GM12801 (cell line): ENCODE measurements around the gene MED27.

Experiments
- TF ChIP-seq, protein P1 (sequence below): IDR thresholded peaks from one replicate; pipeline ENCODE4 v1.5.1; 2011; ENCODE audit warnings: control low read depth; ENCODE audit not compliant: insufficient read length; ENCODE audit errors: extremely low read depth

Gene MED27

DNA sequence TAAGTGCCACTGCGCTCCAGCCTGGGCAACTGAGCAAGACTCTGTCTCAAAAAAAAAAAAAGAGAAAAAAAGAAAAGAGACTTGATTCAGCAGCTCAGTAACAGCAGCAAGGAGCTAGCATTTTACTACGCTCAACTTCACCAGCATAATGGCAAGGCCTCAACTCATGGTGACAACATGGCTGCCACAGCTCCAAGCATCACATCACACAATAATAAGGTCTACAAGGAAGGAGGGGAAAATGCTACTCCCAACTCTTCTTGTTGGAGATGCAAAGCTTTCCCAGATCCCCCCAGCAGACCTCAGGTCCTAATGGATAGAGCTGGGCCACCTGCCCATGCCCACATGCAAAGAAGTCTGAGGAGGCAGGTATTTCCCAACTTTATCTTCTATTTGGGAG is 253.6 kb downstream of the MED27 start:
- TF ChIP-seq, protein P1, sequence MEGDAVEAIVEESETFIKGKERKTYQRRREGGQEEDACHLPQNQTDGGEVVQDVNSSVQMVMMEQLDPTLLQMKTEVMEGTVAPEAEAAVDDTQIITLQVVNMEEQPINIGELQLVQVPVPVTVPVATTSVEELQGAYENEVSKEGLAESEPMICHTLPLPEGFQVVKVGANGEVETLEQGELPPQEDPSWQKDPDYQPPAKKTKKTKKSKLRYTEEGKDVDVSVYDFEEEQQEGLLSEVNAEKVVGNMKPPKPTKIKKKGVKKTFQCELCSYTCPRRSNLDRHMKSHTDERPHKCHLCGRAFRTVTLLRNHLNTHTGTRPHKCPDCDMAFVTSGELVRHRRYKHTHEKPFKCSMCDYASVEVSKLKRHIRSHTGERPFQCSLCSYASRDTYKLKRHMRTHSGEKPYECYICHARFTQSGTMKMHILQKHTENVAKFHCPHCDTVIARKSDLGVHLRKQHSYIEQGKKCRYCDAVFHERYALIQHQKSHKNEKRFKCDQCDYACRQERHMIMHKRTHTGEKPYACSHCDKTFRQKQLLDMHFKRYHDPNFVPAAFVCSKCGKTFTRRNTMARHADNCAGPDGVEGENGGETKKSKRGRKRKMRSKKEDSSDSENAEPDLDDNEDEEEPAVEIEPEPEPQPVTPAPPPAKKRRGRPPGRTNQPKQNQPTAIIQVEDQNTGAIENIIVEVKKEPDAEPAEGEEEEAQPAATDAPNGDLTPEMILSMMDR = no peak

DNA sequence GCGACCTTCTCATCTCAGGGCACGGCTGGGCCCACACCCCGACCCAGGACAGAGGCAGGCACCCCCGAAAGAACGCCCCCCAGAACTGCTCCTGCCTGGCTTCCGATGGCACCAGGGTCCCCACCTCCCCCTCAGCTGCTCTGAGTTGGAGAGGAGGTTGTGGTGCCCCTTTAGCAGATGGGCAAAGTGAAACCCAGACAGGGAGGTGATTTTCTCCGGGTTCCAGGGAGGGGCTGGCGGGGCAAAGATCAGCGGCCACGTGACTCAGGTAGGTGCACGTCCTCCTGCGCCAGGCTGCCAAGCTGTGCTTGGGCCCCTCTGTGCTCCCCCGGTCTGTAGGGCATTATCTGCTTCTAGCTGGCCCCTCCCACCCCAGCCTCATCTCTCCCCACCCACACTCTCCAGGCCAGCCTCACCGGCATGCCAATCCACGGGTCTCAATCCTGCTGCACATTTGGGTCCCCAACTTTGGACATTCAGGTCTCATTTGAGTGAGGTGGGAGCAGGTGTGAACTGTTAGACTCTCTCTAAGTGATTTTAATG is 254.6 kb downstream of the MED27 start:
- TF ChIP-seq, protein P1 = no peak

DNA sequence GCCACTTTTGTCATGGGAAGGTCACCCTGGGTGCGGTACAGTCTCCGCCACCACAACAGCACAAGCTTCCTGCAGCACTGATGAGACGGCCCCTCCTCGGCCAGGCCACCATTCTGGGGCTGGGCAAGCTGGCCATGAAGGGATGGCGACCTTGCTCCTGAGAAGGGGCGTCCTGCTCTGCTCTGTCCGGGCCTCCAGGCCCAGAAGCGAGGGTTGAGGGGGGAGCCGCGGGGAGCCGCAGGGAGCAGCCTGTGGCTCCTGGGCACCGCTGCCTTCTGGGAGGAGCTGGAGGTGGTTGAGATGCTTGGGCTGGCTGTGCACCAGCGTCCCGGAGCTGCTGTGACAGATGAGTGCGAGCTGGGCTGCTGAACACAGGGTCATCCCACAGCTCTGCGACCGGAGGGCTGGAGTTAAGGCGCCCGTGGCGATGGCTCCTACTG is 255.5 kb downstream of the MED27 start:
- TF ChIP-seq, protein P1 = no peak

DNA sequence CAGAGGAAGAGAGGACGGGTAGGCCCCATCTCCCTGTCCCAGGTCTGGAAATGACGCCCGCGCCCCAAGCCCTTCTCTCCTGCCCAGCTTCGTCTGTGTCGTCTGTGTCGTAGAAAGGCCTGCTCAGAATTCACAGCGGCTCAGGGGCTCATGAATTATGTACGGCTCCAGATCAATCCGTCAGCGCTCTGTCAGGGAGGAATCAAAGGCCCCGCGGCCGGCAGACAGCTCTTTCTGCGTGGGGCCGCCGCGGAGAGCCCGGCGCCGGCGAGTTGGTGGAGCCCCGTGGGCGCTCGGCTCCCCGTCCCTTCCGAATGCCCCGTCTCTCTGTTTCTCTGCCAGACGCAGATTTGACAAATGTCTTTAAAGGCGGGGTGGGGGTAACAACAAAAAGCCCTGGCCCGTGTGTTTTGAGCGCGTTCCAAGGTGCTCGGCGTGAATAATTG is 255.9 kb downstream of the MED27 start:
- TF ChIP-seq, protein P1 = no peak

DNA sequence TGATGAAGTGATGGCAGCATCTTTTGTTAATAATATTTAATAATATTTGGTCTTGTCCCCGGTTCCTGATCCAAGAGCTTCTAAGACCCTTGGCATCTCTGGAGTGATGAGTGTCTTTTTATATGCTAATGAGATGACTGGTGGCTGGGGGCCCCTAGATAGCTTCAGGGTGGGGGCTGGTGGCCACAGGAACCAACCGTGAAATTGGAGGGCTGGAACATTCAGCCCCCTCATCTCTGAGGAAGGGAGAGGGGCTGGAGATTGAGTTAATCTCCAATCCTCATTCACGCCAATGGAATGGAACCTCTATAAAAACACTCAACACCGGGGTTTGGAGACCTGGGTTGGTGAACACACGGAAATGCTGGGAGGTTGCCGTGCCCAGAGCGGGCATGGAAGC is 261.6 kb downstream of the MED27 start:
- TF ChIP-seq, protein P1 = no peak

DNA sequence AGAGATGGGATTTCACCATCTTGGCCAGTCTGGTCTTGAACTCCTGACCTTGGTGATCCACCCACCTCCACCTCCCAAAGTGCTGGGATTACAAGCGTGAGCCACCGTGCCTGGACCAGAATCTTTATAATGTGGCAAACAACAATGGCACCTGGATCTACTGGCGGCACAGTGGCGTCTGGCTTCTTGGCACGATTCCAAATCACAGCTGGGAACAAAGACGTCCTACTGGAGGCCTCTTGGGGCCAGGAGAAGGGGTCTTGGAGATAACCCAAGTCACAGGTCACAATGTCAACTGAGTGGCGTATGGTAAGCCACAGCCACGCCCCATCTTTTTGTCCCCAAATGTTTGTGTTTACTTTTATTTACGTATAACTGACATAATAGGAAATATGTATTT is 262.0 kb downstream of the MED27 start:
- TF ChIP-seq, protein P1 = no peak

DNA sequence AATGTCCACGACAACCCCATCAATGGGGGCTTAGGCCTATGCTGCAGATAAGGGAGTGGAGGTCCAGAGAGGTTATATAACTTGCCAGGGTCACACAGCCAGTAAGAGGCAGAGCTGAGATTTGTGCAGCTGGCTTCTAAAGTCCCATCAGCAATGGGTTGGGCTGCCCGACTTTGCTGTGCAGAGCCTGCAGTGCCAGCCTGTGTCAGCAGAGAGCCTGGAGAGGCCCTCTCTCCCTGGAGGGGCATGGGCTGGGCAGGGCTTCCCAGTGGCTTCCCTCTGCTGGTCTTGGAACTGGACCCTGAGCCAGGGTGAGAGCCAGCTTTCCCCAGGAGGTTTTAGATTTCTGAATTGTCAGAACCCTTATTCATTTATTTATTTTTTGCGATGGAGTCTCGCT is 262.6 kb downstream of the MED27 start:
- TF ChIP-seq, protein P1 = no peak
